ENCODE results near the gene KLHL40.

KLHL40 gene

GRCh38 chr3:42690191-42690590, 4.9 kb downstream of the KLHL40 start:
- DNase-seq (ENCODE audit: low read depth in 2 of 2, low spot score in 1 of 2), result no peak

- DNase-seq (ENCODE audit: low read depth in 2 of 2, low spot score in 1 of 2), result no peak
Observed at GRCh38 chr3:42690766-42691680, 5.7 kb downstream of the KLHL40 start.

- DNase-seq (ENCODE audit: low read depth in 2 of 2, low spot score in 1 of 2), result no peak
Observed at GRCh38 chr3:42691816-42692666, 6.7 kb downstream of the KLHL40 start.

GRCh38 chr3:42692667-42693529, 7.6 kb downstream of the KLHL40 start:
- DNase-seq (ENCODE audit: low read depth in 2 of 2, low spot score in 1 of 2), result no peak

GRCh38 chr3:42693530-42693930, 8.2 kb downstream of the KLHL40 start:
- no peak for DNase-seq (ENCODE audit: low read depth in 2 of 2, low spot score in 1 of 2)

- no peak for DNase-seq (ENCODE audit: low read depth in 2 of 2, low spot score in 1 of 2)
Observed at GRCh38 chr3:42694366-42694765, 9.0 kb downstream of the KLHL40 start.

- DNase-seq (ENCODE audit: low read depth in 2 of 2, low spot score in 1 of 2), result no peak
Observed at GRCh38 chr3:42696356-42697288, 11.3 kb downstream of the KLHL40 start.

- DNase-seq (ENCODE audit: low read depth in 2 of 2, low spot score in 1 of 2), result no peak
Observed at GRCh38 chr3:42697289-42698051, 12.1 kb downstream of the KLHL40 start.

- DNase-seq (ENCODE audit: low read depth in 2 of 2, low spot score in 1 of 2), result no peak
Observed at GRCh38 chr3:42698216-42698910, 13.0 kb downstream of the KLHL40 start.

GRCh38 chr3:42698911-42699230, 13.5 kb downstream of the KLHL40 start:
- DNase-seq (ENCODE audit: low read depth in 2 of 2, low spot score in 1 of 2), result no peak

- DNase-seq (ENCODE audit: low read depth in 2 of 2, low spot score in 1 of 2), result no peak
Observed at GRCh38 chr3:42699511-42699971, 14.2 kb downstream of the KLHL40 start.

- DNase-seq (ENCODE audit: low read depth in 2 of 2, low spot score in 1 of 2), result no peak
Observed at GRCh38 chr3:42700366-42701288, 15.3 kb downstream of the KLHL40 start.

- DNase-seq (ENCODE audit: low read depth in 2 of 2, low spot score in 1 of 2), result no peak
Observed at GRCh38 chr3:42701371-42702065, 16.2 kb downstream of the KLHL40 start.

GRCh38 chr3:42702066-42702951, 17.0 kb downstream of the KLHL40 start, which contains the start of gene HHATL:
HHATL (minus strand) TSS chr3:42702798; CDS start chr3:42700826, 1,972 bp downstream.
- DNase-seq (ENCODE audit: low read depth in 2 of 2, low spot score in 1 of 2), result no peak

- no peak for DNase-seq (ENCODE audit: low read depth in 2 of 2, low spot score in 1 of 2)
Observed at GRCh38 chr3:42702982-42703694, 17.8 kb downstream of the KLHL40 start.

Data from stimulated activated CD8-positive, alpha-beta memory T cell treated with anti-CD3 and anti-CD28 coated beads, Interleukin-4, amount 100 ng/mL, for 4 hours (primary cell).